Measurements from ENCODE around the gene GLYR1. TPM values are rescaled to one million over a fixed set of nuclear protein-coding genes. Genes with fewer than 3 reads are reported as not detected.

GLYR1 gene
- total and polyA plus RNA-seq, 2 experiments from 2014 or later: 59.9 to 105 TPM

DNA sequence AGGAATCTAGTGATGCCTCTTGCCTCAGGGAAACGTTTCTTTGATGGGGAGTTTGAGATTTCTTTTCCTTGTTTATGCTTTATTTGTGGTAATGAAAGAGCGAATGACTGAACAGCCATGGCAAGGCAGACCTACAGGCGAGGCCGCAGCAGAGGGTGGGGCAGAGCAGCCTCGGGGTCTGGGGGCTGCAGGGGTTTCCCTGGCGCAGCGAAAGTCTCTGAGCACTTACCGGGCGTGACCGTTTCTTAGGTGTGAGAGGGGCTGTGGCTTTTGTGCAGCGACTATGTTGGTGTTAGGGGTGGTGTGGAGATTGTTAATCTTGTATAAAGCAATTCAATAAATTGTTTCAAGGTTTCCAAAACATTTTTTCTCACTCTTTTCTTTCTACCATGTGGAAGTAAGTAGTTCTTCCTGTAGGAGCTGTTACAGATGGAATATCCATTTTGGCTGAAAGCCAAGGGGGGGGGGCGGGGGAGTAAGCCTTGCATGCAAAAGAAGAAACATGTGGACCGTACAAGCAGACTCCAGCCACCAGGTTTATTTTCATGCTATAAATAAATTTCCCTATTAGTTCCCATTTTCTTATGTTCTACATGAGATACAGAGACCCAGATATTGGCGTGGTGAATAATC is 35.0 kb upstream of the GLYR1 start (continued):
- TF ChIP-seq, protein P1, sequence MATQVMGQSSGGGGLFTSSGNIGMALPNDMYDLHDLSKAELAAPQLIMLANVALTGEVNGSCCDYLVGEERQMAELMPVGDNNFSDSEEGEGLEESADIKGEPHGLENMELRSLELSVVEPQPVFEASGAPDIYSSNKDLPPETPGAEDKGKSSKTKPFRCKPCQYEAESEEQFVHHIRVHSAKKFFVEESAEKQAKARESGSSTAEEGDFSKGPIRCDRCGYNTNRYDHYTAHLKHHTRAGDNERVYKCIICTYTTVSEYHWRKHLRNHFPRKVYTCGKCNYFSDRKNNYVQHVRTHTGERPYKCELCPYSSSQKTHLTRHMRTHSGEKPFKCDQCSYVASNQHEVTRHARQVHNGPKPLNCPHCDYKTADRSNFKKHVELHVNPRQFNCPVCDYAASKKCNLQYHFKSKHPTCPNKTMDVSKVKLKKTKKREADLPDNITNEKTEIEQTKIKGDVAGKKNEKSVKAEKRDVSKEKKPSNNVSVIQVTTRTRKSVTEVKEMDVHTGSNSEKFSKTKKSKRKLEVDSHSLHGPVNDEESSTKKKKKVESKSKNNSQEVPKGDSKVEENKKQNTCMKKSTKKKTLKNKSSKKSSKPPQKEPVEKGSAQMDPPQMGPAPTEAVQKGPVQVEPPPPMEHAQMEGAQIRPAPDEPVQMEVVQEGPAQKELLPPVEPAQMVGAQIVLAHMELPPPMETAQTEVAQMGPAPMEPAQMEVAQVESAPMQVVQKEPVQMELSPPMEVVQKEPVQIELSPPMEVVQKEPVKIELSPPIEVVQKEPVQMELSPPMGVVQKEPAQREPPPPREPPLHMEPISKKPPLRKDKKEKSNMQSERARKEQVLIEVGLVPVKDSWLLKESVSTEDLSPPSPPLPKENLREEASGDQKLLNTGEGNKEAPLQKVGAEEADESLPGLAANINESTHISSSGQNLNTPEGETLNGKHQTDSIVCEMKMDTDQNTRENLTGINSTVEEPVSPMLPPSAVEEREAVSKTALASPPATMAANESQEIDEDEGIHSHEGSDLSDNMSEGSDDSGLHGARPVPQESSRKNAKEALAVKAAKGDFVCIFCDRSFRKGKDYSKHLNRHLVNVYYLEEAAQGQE (IDR thresholded peaks at IDR 0.05; ENCODE audit: unreplicated experiment): no peak
- no peak for TF ChIP-seq POLR2AphosphoS5 (IDR thresholded peaks at IDR 0.05; ENCODE audit: low read depth)

DNA sequence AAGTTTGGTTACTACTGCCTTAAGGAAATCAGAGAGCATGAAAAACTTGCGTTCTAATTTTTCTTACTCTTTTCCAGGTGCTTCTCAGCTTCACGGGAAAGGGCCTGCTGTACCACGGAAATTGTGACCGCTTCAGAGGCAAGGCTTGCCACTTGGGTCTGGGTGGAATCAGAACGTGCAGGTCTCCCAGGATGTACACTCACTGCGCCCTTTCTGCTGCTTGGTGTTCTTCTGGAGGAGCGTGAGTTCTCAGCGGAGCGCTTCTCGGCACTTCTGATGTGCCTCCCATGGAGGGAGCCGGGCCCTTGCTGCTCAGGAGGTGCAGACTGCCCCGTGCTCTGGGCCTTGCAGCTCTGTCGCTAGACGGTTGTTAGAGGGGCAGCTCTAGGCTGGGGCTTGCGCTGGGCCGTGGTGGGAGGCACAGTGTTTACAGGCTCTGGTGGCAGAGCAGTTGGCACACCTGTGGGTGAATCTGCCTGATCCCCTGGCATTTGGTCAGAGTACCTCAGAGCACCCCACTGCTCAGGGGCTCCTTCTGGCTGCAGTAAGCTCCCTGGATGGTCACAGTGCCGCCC is 33.0 kb upstream of the GLYR1 start:
- Histone ChIP-seq H3K36me3 (ENCODE audit: insufficient read depth) (peaks cover 33% of the 10 kb centered on the region), H3K9me2 (ENCODE audit: insufficient read depth) (no peaks in the 10 kb centered on the region), H2AFZ (no peak overlapping the region), H3K4me1 (ENCODE audit: insufficient read depth) (no peaks in the 10 kb centered on the region), H3K4me2 (no peak overlapping the region), H3K79me2 (replicated peaks; ENCODE audit: insufficient read depth) (no peaks in the 10 kb centered on the region), H4K20me1 (replicated peaks; ENCODE audit: insufficient read depth) (peaks cover 5% of the 10 kb centered on the region; the same call in 1 of the 2 replicates), H3K27me3 (ENCODE audit: insufficient read depth) (no peaks in the 10 kb centered on the region), H3F3A (replicated peaks; ENCODE audit: low read depth) (0 out of 2 replicates have a peak, but pooled peaks cover 4% of the 10 kb centered on the region), H3K4me3 (no peak overlapping the region), H3K27ac (ENCODE audit: low read depth) (no peak overlapping the region)
- Mint-ChIP-seq H3K4me3 (no peak overlapping the region), H3K27me3 (ENCODE audit: insufficient read depth, low read depth, poor library complexity) (peaks cover 5% of the 10 kb centered on the region), H3K4me1 (no peaks in the 10 kb centered on the region; the same call in 2 of the 3 replicates), H3K36me3 (ENCODE audit: low read depth) (peaks cover 78% of the 10 kb centered on the region), H3K27ac (no peak overlapping the region), H3K9me3 (no peaks in the 10 kb centered on the region; the same call in 1 of the 3 replicates)
- ATAC-seq (no peak), DNase-seq (ENCODE audit: low spot score) (no peak)
- TF ChIP-seq EZH2 (IDR thresholded peaks at IDR 0.05; ENCODE audit: low read depth, unreplicated experiment) (no peak), STAT1 (IDR thresholded peaks at IDR 0.05; ENCODE audit: unreplicated experiment) (no peak), NANOG (IDR thresholded peaks at IDR 0.05; ENCODE audit: borderline replicate concordance) (no peak), ZNF114 (CRISPR knock-in tag; IDR thresholded peaks at IDR 0.05) (no peak), CREB1 (CRISPR knock-in tag; IDR thresholded peaks at IDR 0.05; ENCODE audit: low read depth) (no peak), POLR2AphosphoS5 (IDR thresholded peaks at IDR 0.05; ENCODE audit: low read depth) (no peak)
- TF ChIP-seq, protein P1 (IDR thresholded peaks at IDR 0.05; ENCODE audit: unreplicated experiment): no peak
- TF ChIP-seq, protein P2, sequence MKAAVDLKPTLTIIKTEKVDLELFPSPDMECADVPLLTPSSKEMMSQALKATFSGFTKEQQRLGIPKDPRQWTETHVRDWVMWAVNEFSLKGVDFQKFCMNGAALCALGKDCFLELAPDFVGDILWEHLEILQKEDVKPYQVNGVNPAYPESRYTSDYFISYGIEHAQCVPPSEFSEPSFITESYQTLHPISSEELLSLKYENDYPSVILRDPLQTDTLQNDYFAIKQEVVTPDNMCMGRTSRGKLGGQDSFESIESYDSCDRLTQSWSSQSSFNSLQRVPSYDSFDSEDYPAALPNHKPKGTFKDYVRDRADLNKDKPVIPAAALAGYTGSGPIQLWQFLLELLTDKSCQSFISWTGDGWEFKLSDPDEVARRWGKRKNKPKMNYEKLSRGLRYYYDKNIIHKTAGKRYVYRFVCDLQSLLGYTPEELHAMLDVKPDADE (IDR thresholded peaks at IDR 0.05): no peak
- TF ChIP-seq, protein P3, sequence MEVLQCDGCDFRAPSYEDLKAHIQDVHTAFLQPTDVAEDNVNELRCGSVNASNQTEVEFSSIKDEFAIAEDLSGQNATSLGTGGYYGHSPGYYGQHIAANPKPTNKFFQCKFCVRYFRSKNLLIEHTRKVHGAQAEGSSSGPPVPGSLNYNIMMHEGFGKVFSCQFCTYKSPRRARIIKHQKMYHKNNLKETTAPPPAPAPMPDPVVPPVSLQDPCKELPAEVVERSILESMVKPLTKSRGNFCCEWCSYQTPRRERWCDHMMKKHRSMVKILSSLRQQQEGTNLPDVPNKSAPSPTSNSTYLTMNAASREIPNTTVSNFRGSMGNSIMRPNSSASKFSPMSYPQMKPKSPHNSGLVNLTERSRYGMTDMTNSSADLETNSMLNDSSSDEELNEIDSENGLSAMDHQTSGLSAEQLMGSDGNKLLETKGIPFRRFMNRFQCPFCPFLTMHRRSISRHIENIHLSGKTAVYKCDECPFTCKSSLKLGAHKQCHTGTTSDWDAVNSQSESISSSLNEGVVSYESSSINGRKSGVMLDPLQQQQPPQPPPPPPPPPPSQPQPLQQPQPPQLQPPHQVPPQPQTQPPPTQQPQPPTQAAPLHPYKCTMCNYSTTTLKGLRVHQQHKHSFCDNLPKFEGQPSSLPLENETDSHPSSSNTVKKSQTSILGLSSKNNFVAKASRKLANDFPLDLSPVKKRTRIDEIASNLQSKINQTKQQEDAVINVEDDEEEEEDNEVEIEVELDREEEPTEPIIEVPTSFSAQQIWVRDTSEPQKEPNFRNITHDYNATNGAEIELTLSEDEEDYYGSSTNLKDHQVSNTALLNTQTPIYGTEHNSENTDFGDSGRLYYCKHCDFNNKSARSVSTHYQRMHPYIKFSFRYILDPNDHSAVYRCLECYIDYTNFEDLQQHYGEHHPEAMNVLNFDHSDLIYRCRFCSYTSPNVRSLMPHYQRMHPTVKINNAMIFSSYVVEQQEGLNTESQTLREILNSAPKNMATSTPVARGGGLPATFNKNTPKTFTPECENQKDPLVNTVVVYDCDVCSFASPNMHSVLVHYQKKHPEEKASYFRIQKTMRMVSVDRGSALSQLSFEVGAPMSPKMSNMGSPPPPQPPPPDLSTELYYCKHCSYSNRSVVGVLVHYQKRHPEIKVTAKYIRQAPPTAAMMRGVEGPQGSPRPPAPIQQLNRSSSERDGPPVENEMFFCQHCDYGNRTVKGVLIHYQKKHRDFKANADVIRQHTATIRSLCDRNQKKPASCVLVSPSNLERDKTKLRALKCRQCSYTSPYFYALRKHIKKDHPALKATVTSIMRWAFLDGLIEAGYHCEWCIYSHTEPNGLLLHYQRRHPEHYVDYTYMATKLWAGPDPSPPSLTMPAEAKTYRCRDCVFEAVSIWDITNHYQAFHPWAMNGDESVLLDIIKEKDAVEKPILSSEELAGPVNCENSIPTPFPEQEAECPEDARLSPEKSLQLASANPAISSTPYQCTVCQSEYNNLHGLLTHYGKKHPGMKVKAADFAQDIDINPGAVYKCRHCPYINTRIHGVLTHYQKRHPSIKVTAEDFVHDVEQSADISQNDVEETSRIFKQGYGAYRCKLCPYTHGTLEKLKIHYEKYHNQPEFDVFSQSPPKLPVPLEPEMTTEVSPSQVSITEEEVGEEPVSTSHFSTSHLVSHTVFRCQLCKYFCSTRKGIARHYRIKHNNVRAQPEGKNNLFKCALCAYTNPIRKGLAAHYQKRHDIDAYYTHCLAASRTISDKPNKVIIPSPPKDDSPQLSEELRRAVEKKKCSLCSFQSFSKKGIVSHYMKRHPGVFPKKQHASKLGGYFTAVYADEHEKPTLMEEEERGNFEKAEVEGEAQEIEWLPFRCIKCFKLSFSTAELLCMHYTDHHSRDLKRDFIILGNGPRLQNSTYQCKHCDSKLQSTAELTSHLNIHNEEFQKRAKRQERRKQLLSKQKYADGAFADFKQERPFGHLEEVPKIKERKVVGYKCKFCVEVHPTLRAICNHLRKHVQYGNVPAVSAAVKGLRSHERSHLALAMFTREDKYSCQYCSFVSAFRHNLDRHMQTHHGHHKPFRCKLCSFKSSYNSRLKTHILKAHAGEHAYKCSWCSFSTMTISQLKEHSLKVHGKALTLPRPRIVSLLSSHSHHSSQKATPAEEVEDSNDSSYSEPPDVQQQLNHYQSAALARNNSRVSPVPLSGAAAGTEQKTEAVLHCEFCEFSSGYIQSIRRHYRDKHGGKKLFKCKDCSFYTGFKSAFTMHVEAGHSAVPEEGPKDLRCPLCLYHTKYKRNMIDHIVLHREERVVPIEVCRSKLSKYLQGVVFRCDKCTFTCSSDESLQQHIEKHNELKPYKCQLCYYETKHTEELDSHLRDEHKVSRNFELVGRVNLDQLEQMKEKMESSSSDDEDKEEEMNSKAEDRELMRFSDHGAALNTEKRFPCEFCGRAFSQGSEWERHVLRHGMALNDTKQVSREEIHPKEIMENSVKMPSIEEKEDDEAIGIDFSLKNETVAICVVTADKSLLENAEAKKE (CRISPR knock-in tag; IDR thresholded peaks at IDR 0.05): no peak

Data from GM23338 (cell line).